Spleen (tissue), 7 donors: ENCODE measurements around the gene MCF2L.

ENCODE experiments used
- CTCF ChIP-seq, 11 experiments: fragments of 200-600 bp in 7 of 11; fragments of 450-650 bp in 4 of 11; sonication (generic) in 4 of 11; IDR thresholded peaks in 8 of 11; conservative IDR thresholded peaks in 3 of 11; 1 replicate in 7 of 11; 2 replicates in 4 of 11; pipeline versions ENCODE4 v1.4.0 to v1.8.0; 2016 to 2021; ENCODE audit warnings: antibody characterized with exemption in 11 of 11, inconsistent platforms in 4 of 11, mild to moderate bottlenecking in 1 of 11
- POLR2A ChIP-seq, 3 donors: fragments of 450-650 bp; IDR thresholded peaks; one replicate each; pipeline ENCODE4 v1.5.1; 2017; ENCODE audit warnings: antibody characterized with exemption in 3 of 3, mild to moderate bottlenecking in 1 of 3
- POLR2AphosphoS5 ChIP-seq, 3 donors: sonication (generic); formaldehyde crosslinking; IDR thresholded peaks; one replicate each; pipeline ENCODE4 v1.5.1; 2017; ENCODE audit warnings: antibody characterized with exemption in 3 of 3
- donor health status: DM: no; HTN: no; CAD: no; lungs with moderate emphysema.
- donor health status: DM: no; HTN: no; CAD: no.
- donor health status: DM: no; HTN: no; CAD: no.

- TF ChIP-seq POLR2A (IDR thresholded peaks at IDR 0.05) (no peak), CTCF (IDR thresholded peaks at IDR 0.05 in 8 of 11, conservative IDR thresholded peaks at IDR 0.05 in 3 of 11) (no peak), POLR2AphosphoS5 (IDR thresholded peaks at IDR 0.05) (no peak)
Observed at GRCh38 chr13:113137691-113138298, 168.8 kb downstream of the MCF2L start.
